Stimulated activated CD4-positive, alpha-beta T cell treated with anti-CD3 and anti-CD28 coated beads, Interleukin-4, amount 100 ng/mL, for 1 hour (primary cell): ENCODE measurements around the gene KATNAL2.
"Not testable (repeated sequence)": the region's sequence is repeated elsewhere in the genome, so short reads cannot be mapped to it uniquely, and the experiment has no call there.

Experiments
- DNase-seq: peaks from one replicate; pipeline ENCODE4 v3.0.0-alpha.2; 2020

Gene KATNAL2

DNA sequence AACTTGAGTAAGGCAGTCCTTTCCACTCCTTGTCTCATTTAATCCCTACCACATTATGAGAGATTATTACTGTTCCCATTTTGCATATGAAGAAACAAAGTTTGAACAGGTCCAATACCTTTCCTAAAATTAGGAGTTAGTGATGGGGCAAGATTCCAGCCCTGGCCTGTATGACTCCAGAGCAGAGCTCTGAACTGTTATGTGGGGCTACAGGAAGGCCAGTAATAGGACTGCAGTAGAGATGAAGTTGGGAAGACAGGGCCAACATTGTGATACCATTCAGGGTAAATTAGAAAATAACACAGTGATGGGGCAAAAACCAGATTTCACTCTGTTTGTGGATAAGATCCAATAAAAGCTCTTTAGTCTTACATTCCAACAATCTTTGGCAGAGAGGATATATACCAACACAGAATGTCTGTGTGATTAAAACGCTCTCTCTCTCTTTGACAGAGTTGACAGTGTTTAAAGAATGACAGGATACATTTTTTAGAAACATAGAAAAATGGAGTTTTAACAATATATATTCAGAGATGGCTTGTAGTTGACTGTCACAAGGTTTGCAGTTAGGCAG, 22.7 kb downstream of the KATNAL2 start:
- DNase-seq = no peak

DNA sequence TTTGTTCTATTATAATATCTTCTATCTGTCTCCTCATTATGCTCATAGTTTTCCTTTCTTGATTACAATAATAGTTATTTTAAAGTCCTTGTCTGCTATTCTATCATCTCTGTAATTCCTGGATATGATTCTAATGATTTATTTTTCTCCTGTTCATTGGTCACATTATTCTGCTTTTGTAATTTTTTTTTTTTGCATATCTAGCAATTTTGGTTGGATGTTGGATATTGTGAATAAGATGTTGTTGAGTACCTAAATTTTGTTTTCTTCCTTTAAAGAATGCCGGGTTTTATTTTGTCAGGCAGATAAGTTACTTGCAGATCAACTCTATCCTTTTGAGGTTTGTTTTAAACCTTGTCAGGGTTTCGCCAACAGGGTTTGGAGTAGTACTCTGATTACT, 25.2 kb downstream of the KATNAL2 start:
- DNase-seq = no peak

DNA sequence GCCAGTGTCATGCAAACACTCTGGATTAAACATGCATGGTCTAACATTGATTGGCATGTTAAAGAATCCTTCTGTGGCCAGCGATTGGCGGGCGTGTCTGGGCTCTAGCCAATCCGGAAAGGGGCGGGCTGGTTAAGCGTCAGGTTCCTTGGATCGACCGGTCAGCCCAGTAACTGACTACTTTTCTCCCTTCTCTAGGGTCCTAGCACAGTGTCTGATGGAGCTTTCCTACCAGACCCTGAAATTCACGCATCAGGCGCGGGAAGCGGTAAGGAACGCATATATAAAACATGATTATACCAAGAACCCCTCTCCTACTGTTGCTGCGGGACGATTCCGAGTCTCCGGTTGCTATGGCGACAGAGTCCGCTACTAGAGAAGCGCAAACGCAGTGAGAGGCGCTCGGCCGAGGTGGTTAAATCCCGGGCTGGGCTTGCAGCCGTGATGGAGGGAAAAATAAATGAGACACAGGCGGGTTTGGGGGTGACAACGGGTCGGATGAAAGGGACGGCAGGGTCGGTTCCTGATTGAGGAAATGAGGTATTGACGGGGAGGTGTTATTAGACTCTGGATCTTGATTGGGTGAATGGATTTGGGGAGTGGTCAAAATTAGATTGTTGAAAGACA, 29.4 kb downstream of the KATNAL2 start:
- peak; percentile 51 for DNase-seq

DNA sequence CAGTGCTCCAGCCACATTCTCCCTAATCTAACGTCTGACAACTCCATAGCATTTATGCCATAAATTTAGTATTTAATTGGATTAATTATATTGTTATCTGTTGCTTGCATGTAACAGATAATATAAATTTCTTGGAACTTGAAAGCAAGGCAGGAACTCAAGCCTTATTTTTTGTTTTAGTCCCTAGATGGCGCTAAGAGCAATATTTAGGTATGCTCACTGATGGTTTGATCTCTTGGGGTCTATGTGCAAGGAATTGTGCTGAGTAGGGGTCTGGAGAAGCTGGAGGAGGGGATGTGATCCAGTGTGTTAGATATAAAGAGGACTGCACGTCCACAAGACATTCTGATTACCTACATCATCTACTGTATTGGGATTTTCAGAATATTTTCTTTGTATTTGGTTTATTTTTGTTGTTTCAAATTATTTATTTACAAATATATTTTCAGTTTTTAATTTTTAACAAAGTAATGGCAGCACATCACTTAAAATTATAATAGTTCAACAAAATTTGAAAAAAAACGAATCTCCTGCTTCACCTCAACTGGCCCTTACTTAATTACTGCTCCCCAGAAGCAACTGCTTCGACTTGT, 32.8 kb downstream of the KATNAL2 start:
- DNase-seq = no peak

DNA sequence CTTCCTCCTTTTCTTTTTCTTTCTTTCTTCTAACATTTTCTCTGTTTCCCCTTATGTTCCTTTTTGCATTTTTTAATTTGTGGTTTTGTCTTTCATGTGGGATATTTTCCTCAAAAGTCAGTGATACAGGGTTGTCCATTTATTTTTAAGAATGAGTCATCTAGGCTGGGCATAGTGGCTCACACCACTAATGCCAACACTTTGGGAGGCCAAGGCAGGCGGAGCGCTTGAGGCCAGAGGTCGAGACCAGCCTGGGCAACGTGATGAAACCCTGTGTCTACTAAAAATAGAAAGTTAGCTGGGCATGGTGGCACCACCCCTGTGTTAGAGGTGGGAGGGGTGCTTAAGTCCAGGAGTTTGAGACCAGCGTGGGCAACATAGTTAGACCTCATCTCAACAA, 35.8 kb downstream of the KATNAL2 start:
- DNase-seq = no peak

DNA sequence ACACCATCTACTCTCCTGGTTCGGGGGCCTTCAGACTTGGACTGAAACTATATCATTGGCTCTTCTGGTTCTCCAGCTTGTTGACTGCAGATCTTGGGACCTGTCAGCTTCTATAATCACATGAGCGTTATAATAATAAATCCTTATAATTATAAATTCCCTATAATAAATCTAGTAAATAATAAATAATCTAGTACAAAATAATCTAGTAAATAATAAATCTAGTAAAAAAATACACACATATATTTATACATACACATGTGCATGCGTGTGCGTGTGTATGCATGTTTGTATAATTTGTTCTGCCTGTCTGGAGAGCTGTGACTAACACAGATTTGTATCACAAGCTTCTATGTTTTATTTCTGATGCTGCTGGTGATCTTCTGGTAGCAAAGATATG, 40.8 kb downstream of the KATNAL2 start:
- no peak for DNase-seq

DNA sequence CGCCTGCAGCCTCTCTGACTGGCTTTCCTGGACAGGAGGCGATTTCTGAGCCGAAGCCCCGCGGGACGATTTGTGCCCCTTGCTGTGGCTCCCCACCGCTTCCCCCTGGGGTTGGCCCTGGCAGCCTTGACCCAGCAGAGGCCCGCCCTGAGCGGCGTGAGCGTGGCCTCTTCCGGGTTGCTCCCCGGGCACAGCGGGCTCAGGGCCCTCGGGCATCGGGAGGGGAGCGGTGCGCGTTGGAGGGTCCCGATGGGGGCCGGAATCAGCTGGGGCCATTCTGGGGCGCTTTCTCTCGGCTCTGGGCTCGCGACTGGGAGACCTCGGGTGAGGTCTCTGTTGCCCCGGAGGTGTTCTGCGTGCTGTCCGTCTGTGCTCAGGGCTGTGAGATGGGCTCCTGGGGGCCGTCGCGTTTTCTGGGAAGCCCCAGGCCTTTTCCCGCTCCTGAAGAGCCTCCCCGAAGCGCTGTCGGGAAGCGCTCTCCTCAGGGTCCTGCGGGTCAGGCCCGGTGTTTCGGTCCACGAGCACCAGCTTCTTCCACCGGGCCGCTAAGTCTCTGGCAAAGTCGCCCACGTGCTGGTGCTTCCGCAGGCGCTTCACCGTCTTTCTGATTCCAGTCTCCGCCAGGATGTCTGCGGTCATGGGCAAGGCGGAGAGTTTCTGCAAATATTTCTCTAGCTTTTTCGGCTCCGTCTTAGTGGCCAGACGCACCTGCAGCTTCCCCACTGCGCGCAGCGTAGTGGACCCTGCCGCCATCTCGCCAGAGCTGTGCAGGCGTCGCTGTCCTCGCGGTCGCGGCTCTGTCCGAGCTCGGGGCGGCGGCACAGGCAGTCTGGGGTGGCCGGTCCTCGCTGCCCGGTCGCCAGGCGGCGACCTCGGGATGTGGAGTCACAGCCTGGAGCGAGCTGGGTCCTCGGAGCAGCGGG, 46.5 kb downstream of the KATNAL2 start:
- DNase-seq = not testable (repeated sequence)

DNA sequence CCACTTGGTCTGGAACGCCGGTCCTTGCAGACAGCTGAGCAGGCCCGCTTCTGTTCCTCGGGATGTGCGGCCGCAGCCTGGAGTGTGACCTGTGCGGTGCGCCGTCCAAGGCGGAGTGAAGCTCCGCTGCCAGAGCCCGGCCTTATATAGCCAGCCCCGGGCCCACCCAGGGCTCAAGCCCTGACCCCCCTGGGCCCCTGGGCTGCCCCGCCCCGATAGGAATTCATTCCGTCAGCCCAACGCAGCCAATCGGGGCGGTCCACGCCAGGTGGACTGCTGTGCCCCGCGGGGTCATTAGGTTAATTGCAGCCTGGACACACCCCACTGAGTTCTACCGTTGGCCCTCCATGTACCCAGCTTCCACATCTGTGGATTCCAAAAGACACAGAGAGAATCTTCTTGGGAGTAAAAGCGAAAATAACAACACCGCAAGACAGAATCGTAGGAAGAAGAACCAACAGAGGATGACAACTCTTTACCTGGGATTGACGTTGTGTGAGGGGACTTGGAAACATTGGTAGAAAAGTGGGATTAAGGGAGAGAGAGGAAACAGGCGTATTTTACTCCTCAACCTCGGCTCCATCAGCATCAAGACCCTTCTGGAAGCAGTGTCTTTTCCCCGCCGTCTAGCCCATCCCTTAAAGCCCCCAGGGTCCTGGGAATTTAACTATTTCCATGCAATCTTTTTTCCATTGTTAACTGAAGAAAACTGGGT, 47.3 kb downstream of the KATNAL2 start:
- DNase-seq = not testable (repeated sequence)

DNA sequence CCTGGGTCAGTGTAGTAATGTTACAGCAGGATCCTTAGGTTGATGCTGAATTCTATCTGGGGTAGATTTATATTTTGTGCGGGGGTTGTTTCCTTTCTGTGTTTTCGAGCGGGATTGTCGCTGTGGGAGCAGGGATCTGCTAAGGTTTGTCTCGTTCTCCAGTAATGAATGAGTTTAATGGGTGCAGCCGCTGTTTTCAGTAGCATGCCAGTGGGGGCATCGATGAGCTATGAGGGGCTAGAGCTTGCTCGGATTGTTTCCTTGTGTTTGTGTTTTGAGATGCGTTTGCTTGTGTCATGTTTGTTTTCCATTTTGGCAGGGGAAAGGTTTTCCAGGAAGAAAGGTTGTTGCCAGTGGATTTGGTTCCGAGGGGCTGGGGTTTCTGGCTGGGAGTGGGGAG, 48.9 kb downstream of the KATNAL2 start:
- DNase-seq = not testable (repeated sequence)

DNA sequence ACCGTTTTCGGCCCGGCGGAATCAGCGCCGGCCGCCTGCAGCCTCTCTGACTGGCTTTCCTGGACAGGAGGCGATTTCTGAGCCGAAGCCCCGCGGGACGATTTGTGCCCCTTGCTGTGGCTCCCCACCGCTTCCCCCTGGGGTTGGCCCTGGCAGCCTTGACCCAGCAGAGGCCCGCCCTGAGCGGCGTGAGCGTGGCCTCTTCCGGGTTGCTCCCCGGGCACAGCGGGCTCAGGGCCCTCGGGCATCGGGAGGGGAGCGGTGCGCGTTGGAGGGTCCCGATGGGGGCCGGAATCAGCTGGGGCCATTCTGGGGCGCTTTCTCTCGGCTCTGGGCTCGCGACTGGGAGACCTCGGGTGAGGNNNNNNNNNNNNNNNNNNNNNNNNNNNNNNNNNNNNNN, 52.1 kb downstream of the KATNAL2 start:
- DNase-seq = not testable (repeated sequence)

DNA sequence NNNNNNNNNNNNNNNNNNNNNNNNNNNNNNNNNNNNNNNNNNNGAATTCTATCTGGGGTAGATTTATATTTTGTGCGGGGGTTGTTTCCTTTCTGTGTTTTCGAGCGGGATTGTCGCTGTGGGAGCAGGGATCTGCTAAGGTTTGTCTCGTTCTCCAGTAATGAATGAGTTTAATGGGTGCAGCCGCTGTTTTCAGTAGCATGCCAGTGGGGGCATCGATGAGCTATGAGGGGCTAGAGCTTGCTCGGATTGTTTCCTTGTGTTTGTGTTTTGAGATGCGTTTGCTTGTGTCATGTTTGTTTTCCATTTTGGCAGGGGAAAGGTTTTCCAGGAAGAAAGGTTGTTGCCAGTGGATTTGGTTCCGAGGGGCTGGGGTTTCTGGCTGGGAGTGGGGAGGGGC, 102.5 kb downstream of the KATNAL2 start:
- DNase-seq = not testable (repeated sequence)

DNA sequence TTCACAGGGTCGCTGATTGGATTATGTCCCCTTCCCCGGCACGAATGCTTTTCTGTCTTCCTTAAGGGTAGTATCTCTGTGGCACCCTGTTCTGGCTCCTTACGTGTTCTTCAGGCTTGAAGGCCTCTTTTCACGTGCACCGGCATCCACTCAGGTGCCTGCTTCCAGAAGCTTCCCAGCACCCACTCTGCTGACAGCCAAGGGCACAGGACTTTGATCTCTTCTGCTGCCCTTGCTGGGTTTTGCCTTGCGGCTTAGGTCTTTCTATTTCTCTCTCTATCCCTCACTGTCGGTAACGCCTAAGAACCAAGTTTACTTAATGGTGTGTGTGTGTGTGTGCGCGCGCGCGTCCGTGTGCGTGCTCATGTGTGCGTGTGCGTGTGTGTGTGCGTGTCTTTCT, 103.4 kb downstream of the KATNAL2 start:
- DNase-seq = not testable (repeated sequence)

DNA sequence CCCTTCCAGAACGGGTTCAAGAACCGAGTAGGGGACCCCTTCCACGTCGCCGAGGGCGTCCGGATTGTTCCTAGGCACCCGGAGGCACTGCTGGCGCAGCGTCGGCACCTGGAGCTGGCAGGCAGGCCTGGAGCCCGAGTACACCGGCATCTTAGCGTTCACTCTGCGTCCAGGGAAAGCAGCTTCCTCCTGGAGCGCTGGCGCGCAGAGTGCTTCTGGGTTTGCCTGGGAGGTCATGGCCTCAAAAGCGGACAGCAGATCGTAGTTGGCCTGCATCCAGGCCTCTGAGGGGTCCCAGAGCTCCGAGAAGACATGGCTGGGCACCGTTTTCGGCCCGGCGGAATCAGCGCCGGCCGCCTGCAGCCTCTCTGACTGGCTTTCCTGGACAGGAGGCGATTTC, 105.4 kb downstream of the KATNAL2 start:
- DNase-seq = not testable (repeated sequence)

DNA sequence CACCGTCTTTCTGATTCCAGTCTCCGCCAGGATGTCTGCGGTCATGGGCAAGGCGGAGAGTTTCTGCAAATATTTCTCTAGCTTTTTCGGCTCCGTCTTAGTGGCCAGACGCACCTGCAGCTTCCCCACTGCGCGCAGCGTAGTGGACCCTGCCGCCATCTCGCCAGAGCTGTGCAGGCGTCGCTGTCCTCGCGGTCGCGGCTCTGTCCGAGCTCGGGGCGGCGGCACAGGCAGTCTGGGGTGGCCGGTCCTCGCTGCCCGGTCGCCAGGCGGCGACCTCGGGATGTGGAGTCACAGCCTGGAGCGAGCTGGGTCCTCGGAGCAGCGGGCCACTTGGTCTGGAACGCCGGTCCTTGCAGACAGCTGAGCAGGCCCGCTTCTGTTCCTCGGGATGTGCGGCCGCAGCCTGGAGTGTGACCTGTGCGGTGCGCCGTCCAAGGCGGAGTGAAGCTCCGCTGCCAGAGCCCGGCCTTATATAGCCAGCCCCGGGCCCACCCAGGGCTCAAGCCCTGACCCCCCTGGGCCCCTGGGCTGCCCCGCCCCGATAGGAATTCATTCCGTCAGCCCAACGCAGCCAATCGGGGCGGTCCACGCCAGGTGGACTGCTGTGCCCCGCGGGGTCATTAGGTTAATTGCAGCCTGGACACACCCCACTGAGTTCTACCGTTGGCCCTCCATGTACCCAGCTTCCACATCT, 106.5 kb downstream of the KATNAL2 start:
- DNase-seq = not testable (repeated sequence)

DNA sequence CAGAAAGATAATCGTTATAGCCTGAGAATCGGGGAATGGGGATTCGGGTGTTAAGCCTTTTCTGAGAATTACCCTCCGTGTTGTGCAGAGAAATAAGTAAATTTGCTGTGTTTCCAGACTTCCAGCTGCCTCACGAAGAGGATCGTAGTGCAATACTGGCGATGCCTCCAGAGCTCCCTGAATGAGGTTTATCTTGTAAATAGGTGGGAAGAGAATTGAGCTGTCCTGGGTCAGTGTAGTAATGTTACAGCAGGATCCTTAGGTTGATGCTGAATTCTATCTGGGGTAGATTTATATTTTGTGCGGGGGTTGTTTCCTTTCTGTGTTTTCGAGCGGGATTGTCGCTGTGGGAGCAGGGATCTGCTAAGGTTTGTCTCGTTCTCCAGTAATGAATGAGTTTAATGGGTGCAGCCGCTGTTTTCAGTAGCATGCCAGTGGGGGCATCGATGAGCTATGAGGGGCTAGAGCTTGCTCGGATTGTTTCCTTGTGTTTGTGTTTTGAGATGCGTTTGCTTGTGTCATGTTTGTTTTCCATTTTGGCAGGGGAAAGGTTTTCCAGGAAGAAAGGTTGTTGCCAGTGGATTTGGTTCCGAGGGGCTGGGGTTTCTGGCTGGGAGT, 108.3 kb downstream of the KATNAL2 start:
- not testable (repeated sequence) for DNase-seq

DNA sequence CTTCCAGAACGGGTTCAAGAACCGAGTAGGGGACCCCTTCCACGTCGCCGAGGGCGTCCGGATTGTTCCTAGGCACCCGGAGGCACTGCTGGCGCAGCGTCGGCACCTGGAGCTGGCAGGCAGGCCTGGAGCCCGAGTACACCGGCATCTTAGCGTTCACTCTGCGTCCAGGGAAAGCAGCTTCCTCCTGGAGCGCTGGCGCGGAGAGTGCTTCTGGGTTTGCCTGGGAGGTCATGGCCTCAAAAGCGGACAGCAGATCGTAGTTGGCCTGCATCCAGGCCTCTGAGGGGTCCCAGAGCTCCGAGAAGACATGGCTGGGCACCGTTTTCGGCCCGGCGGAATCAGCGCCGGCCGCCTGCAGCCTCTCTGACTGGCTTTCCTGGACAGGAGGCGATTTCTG, 111.3 kb downstream of the KATNAL2 start:
- peak; percentile 5 for DNase-seq

DNA sequence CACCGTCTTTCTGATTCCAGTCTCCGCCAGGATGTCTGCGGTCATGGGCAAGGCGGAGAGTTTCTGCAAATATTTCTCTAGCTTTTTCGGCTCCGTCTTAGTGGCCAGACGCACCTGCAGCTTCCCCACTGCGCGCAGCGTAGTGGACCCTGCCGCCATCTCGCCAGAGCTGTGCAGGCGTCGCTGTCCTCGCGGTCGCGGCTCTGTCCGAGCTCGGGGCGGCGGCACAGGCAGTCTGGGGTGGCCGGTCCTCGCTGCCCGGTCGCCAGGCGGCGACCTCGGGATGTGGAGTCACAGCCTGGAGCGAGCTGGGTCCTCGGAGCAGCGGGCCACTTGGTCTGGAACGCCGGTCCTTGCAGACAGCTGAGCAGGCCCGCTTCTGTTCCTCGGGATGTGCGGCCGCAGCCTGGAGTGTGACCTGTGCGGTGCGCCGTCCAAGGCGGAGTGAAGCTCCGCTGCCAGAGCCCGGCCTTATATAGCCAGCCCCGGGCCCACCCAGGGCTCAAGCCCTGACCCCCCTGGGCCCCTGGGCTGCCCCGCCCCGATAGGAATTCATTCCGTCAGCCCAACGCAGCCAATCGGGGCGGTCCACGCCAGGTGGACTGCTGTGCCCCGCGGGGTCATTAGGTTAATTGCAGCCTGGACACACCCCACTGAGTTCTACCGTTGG, 112.4 kb downstream of the KATNAL2 start:
- not testable (repeated sequence) for DNase-seq

DNA sequence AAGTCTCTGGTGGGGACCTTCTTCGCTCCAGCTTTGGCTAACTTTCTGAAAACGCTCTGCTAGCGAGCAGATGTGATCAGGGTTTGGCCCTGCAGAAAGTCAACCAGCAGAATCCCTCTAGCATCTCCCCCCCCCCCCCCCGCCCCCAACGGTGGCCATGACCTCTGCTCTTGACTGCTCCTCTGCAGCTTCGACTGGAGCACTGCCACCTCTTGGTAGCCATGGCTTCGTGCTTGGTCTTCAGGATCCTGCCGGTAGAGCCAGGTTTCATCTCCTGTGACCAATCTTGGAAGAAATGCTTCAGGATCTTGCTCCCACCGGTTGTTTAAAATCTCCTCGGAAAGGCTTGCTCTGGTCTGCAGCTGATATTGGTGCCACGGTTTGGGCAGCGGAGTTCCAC, 113.5 kb downstream of the KATNAL2 start:
- not testable (repeated sequence) for DNase-seq

DNA sequence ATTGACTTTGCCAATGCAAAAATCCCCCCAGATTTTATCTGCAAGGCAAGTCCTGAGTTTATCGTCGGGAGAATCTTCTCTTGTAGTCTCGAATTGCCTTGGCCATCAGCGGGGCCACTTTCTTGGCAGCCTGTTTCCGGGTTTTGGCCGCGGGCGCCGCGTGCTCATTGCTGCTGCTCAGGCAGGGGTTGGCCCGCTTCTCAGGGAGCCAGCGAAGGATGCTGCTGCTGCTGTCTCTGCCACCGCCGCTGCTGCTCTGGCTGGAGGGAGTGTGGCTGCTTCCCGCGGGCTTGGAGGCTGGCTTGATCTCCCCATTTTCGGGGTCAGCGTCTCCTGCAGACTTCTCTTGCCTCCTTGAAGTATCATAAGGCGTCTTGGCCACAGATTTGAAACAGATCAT, 115.5 kb downstream of the KATNAL2 start:
- no peak for DNase-seq

DNA sequence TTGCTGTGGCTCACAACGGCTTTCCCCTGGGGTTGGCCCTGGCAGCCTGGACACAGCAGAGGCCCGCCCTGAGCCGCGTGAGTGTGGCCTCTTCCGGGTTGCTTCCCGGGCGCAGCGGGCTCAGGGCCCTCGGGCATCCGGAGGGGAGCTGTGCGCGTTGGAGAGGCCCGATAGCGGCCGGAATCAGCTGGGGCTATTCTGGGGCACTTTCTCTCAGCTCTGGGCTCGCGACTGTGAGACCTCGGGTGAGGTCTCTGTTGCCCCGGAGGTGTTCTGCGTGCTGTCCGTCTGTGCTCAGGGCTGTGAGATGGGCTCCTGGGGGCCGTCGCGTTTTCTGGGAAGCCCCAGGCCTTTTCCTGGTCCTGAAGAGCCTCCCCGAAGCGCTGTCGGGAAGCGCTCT, 117.2 kb downstream of the KATNAL2 start:
- DNase-seq = not testable (repeated sequence)

DNA sequence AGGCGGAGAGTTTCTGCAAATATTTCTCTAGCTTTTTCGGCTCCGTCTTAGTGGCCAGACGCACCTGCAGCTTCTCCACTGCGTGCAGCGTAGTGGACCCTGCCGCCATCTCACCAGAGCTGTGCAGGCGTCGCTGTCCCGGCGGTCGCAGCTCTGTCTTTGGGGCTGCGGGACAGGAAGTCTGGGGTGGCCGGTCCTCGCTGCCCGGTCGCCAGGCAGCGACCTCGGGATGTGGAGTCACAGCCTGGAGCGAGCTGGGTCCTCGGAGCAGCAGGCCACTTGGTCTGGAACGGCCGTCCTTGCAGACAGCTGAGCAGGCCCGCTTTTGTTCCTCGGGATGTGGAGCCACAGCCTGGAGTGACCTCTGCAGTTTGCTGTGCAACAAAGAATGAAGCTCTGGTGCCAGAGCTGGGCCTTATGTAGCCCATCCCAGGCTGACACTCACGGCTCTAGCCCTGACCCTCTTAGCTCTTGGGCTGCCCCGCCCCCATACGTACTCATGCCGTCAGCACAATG, 117.8 kb downstream of the KATNAL2 start, which contains the start of gene ELOA2:
TSS of gene ELOA2 (minus strand) at position 466 of the 516 bp plus-strand sequence. CDS start at position 109, 357 bp downstream.
- DNase-seq = no peak
